HG03442 (cell line): Measurements from ENCODE around the gene PI4KB.
"Not testable (repeated sequence)": the region's sequence is repeated elsewhere in the genome, so short reads cannot be mapped to it uniquely, and the experiment has no call there.

Experiments
- ATAC-seq: cut with Tn5 transposase; IDR thresholded peaks from one replicate; pipeline ENCODE4 v1.9.1; 2021; ENCODE audit warnings: mild to moderate bottlenecking, moderate library complexity; ENCODE audit not compliant: unreplicated experiment

PI4KB gene

DNA sequence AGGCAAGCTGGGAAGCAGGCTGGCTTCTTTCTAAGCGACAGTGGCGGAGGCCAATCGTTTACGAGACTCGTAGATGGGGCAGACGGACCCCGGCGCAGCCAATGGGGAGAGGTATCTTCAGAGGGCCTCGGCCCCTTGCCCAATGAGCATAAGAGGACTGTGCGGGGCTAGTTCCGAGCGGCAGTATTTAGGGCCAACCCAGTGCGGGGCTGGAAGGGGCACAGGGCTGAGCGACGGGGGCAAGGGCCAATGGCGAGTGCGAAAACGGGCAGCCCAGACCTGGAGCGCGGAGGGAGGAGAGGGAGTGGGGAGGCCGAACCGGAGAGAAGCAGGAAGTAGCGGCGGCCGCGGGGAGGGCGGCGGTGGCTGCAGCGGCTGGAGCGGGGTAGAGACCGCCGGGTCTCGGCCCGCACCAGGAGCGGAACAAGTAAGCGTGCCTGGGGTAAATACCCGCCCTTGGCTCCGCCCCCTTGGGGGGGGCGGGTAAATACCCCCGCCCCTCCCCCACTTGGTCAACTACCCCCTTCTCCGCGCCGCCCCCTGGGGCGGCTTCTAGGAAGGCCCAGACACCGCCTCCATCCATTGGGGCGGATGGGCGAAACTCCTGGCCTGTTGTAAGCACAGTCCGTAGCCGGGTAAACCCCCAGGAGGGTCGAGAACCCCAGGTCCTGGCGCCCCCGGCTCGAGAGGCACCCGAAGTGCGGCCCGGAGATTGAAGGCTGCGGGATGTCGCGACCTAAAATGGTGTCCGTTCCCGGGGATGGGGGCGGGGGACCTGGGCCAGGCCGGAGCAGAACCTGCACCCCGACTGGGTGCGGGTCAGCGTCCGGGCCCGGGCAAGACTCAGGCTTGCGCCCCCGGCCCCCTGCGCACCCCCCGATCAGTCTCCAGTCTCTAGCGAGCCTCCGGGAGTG, 45.0 kb downstream of the PI4KB start, which contains the start of gene ZNF687:
TSS of gene ZNF687 (plus strand) at position 331 of the 914 bp plus-strand sequence. CDS start 3,993 bp downstream, outside the sequence.
- ATAC-seq = peak; percentile 84

DNA sequence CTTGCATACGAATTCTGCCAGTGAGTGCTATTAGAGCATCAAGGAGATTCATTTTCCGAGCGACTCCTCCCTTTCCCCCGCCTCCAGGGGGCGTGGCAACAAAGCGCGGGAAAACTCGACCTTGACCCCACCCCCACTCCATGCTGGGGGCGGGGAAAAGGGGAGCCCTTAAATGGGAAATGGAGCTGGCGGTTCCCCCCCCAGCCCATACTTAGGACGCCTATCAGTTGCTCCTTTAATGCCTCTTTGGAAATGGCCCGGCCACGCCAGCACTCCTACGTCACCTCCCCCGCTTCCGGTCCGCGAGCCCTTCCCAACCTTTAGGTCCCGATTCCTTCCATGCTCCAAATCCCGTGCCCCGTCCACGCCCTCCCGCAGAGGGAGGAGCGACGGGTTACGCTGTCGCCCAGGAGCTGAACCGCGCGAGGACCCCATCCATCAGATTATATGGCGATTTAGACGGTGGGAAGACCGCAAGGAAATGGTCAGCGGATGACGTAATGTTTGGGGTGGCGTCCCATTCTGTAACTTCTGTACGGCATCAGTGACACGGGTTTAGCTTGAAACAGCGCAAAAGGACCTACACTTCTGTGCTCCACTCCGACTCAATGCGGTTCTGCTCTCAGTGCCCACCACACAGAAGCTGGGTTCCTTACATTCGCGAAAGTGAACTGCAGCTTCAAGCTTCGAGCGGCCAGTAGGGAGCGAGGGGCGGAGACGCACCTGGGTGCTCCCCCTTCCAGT, 45.8 kb downstream of the PI4KB start:
- ATAC-seq = peak; percentile 28

DNA sequence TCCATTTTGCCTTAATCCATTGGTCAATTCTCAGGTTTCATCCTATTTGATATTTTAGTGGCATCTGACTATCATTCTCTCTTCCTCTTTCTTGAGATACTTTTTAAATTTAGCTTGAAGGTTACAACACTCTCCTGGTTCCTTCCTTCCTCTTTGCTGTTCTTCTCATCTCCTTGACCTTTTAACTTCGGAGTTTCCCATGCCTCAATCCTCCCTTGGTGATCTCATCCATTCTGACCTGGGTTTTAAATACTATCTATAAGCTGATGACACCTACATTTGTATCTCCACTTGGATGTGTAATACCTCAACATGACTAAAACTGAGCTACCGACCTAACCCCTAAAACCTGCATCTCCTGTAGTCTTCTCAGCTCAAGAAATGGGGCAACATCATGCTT, 50.0 kb downstream of the PI4KB start:
- no peak for ATAC-seq

DNA sequence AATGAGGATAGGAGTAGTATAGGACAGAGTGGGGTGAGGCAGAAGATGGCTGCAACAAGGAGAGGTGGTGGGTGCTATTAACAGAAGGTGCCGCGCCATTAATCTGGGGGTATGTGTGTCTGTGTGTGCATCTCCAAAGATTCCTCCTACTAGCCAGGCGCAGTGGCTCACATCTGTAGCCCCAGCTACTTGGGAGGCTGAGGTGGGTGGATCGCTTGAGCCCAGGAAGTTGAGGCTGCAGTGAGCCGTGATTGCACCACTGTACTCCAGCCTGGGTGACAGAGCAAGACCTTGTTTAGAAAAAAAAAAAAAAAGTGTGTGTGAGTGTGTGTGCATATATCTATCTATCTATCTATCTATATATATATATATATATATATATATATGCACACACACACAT, 51.9 kb downstream of the PI4KB start:
- not testable (repeated sequence) for ATAC-seq

DNA sequence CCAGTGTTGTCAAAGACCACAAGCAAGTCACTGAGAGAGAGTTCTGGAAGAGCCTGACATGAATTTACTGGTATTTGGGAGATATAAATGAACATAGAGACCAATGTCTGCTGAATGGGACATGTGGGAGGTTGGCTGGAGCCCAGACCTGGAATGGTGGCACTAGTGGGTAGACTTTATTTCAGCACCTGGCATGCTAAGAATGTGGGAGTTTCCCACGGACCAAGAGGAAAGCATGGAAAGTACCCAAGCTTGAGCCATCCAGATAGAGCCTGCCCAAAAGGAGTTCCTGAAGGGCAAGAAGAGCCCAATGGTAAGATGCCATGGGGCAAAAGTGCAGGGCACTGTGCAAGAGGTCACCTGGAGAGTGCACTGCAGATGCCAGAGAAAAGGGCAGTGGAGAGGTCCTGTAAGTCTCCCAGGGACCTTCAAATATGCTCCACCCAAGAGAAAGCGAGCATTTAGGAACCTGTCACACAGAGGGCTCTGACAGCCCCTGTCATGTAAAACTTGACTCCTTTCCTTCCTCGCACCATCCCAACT, 53.2 kb downstream of the PI4KB start:
- no peak for ATAC-seq

DNA sequence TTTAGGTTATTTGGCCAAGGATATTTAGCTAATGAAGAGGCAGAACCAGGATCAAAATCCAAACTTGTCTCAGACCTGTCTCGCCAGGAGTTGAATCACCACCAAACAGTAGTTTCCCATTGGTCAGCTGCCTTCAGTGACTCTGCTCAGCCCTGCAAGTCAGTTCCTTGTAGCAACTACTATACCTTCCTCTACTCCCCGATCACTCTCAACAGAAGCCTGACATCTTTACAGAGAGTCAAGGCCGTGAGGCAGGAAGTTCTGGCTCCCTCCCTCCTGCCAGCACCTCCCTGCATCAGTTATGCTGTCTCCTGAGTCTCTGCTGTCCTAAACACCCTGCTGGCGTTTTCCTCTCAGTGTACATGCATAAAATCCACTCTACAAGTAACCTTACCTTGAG, 59.5 kb downstream of the PI4KB start:
- no peak for ATAC-seq

DNA sequence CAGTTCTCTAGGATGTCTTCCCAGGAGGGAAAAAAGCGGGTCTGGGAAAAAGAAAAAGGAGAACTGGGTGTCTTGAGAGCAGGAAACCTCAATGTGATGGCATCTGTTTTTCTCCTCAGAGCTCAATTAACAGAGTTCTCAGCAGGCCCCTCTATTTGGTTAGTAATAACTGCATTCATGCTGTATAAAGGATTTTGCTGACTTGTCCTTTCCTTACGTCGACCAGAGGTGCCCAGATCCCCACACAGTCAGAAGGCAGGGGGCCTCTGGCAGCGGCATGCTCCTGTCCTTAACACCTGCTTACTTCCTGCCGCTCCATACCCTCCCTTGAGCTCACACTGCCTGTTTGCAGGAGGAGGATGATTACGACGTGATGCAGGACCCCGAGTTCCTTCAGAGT, 60.4 kb downstream of the PI4KB start:
- no peak for ATAC-seq

DNA sequence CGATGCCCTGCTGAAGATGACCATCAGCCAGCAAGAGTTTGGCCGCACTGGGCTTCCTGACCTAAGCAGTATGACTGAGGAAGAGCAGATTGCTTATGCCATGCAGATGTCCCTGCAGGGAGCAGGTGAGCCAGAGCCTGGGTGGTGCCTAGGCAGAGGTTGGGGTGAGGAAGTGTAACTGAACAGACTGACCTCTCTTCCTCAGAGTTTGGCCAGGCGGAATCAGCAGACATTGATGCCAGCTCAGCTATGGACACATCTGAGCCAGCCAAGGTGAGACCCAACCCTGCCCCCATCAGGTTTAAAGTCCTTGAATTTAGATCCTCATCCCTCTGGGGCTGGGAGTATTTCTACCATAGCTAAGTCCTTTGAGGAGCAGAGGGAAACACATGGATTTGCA, 60.9 kb downstream of the PI4KB start:
- ATAC-seq = no peak

DNA sequence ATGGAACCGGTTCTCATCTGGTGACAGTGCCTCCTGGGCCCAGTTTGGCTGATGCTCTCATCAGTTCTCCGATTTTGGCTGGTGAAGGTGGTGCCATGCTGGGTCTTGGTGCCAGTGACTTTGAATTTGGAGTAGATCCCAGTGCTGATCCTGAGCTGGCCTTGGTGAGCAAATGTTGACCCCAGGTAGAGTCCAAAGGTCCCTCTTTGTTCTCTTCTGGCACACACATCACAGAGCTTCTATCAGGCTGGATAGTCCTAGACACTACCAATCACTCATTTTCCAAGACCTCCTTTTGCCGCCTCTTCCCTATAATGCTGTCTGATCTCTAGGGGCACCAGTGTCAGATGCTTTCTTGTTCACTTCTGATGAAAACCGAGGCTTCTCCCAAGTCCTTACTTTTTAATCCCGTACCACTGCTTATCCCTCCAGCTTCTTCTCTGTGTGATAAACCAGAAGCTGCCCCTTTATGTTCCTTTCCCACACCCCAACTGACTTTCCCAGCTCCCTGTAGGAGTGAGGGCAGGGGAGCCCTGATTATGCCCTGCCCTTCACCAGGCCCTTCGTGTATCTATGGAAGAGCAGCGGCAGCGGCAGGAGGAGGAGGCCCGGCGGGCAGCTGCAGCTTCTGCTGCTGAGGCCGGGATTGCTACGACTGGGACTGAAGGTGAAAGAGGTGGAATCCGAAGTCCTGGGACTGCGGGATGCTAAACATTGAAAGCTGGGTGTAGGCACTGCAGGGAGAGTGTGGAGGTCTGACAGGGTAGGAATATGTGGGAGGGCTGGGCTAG, 61.6 kb downstream of the PI4KB start:
- no peak for ATAC-seq

DNA sequence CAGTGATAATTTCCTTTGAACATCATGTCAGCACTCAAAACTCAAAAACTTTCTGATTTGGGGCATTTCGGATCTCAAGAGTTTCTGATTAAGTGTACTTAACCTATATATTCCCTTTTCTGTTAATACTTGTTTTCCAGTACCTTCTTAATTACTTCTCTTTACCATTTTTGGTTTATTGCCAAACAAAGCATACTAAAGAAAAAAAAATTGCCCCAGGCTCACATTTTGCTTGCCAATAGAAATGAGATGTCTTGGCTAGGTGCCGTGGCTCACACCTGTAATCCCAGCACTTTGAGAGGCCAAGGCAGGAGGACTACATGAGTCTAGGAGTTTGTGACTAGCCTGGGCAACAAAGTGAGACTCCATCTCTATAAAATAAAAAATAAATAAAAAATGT, 67.9 kb downstream of the PI4KB start:
- no peak for ATAC-seq

DNA sequence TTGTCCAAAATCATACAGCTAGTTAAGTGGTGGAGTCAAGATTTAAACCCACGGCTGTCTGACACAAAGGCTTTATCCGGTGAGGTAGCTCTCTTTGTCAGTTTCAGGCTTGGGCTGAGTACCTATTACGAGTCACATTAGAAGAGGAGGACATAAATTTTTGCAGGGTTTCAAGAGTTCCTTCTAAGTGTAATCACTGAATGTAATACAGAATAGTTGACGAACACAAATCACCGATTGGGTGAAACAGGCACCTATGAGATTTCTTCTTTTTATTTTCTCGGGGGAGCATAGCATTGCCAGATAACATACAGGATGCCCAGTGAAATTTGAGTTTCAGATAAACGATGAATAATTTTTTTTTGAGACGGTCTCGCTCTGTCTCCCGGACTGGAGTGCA, 71.8 kb downstream of the PI4KB start:
- ATAC-seq = no peak

DNA sequence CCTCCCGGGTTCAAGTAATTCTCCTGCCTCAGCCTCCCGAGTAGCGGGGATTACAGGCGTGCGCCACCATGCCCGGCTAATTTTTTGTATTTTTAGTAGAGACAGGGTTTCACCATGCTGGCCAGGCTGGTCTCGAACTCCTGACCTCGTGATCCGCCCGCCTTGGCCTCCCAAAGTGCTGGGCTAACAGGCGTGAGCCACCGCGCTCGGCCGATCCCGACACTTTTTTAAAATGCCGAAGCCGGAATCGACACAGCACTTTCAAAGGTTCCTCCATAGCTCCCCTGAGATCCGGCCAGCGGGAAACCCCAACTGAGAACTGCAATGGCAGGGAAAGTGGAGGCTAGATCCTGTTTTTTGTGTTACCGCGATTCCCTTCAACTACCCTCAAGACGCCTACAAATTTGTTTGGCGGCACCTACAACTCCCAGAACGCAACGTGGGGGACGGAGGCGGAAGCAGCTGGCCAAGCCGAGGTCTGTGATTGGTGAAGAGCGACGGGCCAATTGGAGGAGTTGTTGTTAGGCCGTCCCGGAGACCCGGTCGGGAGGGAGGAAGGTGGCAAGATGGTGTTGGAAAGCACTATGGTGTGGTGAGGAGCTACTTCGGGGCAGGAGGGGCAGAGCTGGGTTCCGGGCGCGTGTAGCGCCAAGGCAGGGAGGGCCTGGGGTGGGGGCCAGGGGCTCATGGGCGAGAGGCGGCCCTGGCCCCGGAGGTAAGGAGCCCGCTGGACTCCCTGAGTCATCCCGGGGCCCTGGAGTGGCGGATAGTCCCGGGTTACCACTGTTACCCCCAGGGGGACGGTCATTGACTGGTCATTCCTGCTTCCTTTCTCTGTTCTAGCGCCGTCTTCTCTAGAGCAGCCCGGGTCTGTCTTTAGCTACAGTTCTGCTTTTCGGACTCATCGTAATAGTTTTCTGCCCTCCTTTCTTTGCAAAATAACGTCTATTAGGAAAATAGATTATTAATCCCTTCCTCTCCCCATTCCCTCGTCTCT, 72.7 kb downstream of the PI4KB start, which contains the start of gene PSMD4:
TSS of gene PSMD4 (plus strand) at position 518 of the 997 bp plus-strand sequence. CDS start at position 567, 49 bp downstream.
- peak; percentile 93 for ATAC-seq

DNA sequence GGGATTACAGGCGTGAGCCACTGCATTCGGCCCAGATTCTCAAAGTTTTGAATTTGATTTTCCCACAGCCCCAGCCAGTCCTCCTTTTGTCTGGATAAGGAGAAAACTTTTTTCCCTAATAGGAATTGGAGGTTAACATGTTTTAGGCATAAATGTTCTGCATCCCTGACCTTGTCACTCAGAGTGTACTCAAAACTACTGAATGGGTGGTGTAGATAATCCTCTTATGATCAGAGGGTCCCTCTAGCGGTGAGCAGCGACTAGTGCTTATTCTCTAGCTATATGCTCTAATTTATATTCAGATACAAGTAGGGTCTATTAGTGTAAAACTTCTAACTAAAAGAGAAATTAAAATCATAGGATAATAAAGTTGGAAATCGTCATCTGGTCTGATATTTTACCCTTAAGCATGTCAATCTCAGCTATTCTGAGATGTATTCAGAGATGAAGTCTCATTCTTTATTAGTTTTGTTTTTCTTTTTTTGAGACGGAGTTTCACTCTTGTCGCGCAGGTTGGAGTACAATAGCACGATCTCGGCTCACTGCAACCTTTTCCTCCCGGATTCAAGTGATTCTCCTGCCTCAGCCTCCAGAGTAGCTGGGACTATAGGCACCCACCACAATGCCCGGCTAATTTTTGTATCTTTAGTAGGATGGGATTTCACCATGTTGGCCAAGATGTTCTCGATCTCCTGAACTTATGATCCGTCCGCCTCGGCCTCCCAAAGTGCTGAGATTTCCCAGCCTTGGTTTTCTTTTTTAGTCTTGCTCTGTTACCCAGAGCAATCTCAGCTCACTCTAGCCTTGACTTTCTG, 75.4 kb downstream of the PI4KB start:
- no peak for ATAC-seq

DNA sequence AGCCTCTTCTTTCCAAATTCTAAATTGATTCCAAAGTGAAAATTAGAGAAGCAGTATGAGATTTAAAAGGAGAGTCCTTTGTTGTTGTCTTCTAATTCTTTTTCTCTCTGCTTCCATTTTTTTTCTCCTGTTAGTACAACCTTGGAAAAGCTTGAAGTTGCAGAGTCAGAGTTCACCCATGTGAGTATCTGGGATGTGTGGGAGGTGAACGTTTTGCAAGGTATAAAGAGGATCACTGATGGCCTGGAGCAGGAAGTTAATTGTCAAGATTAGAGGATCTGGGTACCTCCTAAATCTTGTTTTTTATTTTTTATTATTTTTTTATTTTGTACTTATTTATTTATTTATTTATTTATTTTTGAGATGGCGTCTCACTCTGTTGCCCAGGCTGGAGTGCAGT, 80.4 kb downstream of the PI4KB start:
- ATAC-seq = no peak

DNA sequence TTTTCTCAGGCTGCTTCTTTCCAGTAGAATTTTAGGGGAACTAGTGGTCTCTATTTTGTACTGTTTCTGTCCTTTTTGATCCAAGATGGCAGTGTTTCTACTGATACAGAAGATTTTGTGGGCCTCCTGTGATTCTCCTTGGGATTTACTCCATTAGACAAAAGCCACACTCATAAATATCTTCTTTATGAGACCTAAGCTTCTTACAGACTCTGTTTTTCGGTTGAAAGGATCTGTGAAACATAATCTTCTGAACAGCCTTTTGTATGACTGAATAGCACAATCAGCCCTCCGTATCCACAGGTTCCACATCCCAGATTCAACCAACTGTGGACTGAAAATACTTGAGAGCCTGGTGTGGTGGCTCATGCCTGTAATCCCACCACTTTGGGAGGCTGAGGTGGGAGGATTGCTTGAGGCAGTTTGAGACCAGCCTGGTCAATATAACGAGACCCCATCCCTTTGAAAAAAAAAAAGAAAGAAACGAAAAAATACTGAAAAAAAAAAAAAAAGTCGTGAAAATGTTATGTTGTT, 83.5 kb downstream of the PI4KB start:
- no peak for ATAC-seq

DNA sequence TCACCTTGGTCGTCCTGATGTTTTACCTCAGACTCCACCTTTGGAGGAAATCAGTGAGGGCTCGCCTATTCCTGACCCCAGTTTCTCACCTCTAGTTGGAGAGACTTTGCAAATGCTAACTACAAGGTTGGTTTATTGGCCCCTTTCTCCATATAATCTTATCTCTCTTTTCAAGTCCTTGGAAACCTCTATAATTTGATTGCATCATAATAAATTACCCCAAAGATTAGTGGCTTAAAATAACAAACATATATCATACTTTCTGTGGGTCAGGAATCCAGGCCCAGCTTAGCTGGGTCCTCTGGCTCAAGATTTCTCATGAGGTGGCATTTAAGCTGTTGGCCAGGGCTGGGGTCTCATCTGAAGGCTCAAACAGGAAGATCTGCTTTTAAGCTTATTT, 84.8 kb downstream of the PI4KB start:
- ATAC-seq = no peak
